NB4 (cell line): Measurements from ENCODE around the gene GSDMA.

Source experiments
- DNase-seq: peaks from one replicate; pipeline ENCODE4 v3.0.0; 2010; ENCODE audit warnings: low read depth
- H3K4me3 ChIP-seq: one replicate; pipeline ENCODE4 v1.5.1; 2011; ENCODE audit warnings: mild to moderate bottlenecking, low read depth, low read length, moderate library complexity
- CTCF ChIP-seq: IDR thresholded peaks from one replicate; pipeline ENCODE4 v1.5.1; 2012; ENCODE audit warnings: low read depth, low read length
- MYC ChIP-seq: IDR thresholded peaks from 2 replicates; pipeline ENCODE4 v1.6.1; 2011; ENCODE audit warnings: low read depth, low read length
- POLR2A ChIP-seq: IDR thresholded peaks from 2 replicates; pipeline ENCODE4 v1.6.1; 2011; ENCODE audit warnings: mild to moderate bottlenecking; ENCODE audit not compliant: insufficient read length; ENCODE audit errors: extremely low read depth
- TF ChIP-seq, protein P1 (sequence below): IDR thresholded peaks from 2 replicates; pipeline ENCODE4 v1.6.1; 2011; ENCODE audit warnings: low read depth, low read length

Gene GSDMA

GRCh38 chr17:39988206-39988810, 25.5 kb downstream of the GSDMA start:
- no peak overlapping the region for H3K4me3 ChIP-seq
- TF ChIP-seq MYC (no peak), CTCF (no peak), POLR2A (no peak)
- TF ChIP-seq, protein P1, sequence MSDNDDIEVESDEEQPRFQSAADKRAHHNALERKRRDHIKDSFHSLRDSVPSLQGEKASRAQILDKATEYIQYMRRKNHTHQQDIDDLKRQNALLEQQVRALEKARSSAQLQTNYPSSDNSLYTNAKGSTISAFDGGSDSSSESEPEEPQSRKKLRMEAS: no peak

DNA sequence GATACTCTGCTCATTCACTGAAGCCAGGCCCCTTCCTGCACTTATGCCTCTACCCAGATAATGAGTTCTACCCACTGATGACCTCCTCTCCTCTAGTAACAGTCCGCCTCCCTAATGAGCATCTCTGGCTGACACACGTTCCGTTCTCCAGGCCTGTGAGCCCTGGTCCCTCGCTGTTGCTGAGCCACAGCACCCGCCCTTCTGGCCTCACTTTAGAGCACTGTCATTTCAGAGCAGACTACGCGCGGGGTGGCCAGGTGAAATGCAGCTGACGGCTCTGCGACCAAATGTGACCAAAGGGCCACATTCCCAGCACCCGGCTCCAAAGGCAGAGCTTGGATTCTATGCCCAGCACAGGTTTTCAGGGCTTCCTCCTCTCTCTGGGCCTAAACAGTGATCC, 31.6 kb downstream of the GSDMA start:
- no peak overlapping the region for H3K4me3 ChIP-seq
- DNase-seq: no peak
- TF ChIP-seq MYC: no peak
- TF ChIP-seq, protein P1: no peak
- TF ChIP-seq POLR2A: no peak
- TF ChIP-seq CTCF: no peak

More at GRCh38 chr17:39988206-39988810, 25.5 kb downstream of the GSDMA start:
- DNase-seq: no peak

DNA sequence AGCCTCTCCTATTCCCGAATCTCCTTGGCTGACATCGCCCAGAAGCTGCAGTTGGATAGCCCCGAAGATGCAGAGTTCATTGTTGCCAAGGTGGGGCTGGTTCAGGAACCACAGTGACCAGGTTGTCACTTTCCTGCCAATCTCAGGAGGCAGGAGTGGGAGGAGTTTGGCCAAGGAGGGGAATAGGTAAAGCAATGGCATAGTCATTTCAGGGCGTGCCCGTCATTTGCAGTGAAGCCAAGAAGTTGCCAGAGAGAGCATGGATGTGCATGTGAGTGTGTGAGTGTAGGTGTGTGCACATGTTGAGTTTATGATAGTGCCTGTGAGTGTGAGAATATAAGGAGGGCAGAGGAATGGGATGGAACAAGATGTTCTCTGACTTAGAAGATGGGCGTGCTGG, 32.6 kb downstream of the GSDMA start:
- no peak for DNase-seq
- no peak overlapping the region for H3K4me3 ChIP-seq
- TF ChIP-seq MYC: no peak
- no peak for TF ChIP-seq CTCF
- TF ChIP-seq, protein P1: no peak
- TF ChIP-seq POLR2A: no peak

DNA sequence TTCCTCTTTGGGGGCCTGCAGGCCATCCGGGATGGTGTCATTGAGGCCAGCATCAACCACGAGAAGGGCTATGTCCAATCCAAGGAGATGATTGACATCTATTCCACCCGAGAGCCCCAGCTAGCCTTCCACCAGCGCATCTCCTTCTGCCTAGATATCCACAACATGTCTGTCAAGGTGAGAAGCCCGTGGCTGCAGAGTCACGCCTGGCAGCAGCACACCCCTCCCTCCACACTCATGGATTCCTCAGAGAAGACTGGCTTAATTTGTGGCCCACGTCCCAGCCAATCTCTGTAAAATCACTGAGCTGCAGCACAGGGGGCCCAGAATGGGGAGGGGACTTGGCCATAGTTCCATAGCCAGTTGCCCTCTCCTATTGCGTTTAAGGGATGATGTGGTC, 33.4 kb downstream of the GSDMA start:
- TF ChIP-seq MYC (no peak), POLR2A (no peak), CTCF (no peak)
- TF ChIP-seq, protein P1: no peak
- no peak overlapping the region for H3K4me3 ChIP-seq
- no peak for DNase-seq

GRCh38 chr17:39996800-39997199, 34.0 kb downstream of the GSDMA start:
- TF ChIP-seq, protein P1: no peak
- TF ChIP-seq POLR2A: no peak
- no peak for TF ChIP-seq CTCF
- no peak for TF ChIP-seq MYC
- DNase-seq: no peak
- H3K4me3 ChIP-seq: no peak overlapping the region

DNA sequence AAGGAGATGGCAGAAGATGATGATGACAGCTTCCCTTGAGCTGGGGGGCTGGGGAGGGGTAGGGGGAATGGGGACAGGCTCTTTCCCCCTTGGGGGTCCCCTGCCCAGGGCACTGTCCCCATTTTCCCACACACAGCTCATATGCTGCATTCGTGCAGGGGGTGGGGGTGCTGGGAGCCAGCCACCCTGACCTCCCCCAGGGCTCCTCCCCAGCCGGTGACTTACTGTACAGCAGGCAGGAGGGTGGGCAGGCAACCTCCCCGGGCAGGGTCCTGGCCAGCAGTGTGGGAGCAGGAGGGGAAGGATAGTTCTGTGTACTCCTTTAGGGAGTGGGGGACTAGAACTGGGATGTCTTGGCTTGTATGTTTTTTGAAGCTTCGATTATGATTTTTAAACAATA, 34.7 kb downstream of the GSDMA start:
- H3K4me3 ChIP-seq: no peak overlapping the region
- no peak for DNase-seq
- TF ChIP-seq CTCF (no peak), POLR2A (no peak), MYC (no peak)
- TF ChIP-seq, protein P1: no peak
